H1 (cell line): Measurements from ENCODE around the gene DHX9. TPM values are rescaled to one million over a fixed set of nuclear protein-coding genes. Genes with fewer than 3 reads are reported as not detected.

Source experiments
- CHD7 ChIP-seq: fragments of 300-600 bp; sonication (generic); IDR thresholded peaks from 2 replicates; pipeline ENCODE4 v1.7.1; 2012; ENCODE audit warnings: low read length, moderate library complexity, mild to moderate bottlenecking, inconsistent platforms; ENCODE audit not compliant: insufficient replicate concordance
- polyA plus RNA-seq, 7 experiments: library from polyadenylated mRNA; depleted of rRNA in 3 of 7; stranded (reverse) in 5 of 7; unstranded in 2 of 7; fragments of >200 nt in 5 of 7; fragments of 200-250 nt in 2 of 7; gene quantifications; 1 replicate in 5 of 7; 2 replicates in 1 of 7; 4 replicates in 1 of 7; pipeline versions ENCODE4 v1.2.1 to v1.2.3, GENCODE V29; 2011 to 2013; ENCODE audit warnings: missing spikeins in 2 of 7, mixed read lengths in 2 of 7
- total RNA-seq: library from RNA; stranded (reverse); fragmentation: NEBNext Ultra II Directional; extraction: Animal tissue kit (Norgen Biotek cat#: 25700); gene quantifications from 2 replicates; pipeline ENCODE4 v1.2.1, GENCODE V29; 2021

The DHX9 gene
- total and polyA plus RNA-seq, 2 of the 8 experiments (the other 6 are each of a cell fraction or from before 2014, with no cell fraction given), result 153 to 333 TPM

- no peak for TF ChIP-seq CHD7
Observed at GRCh38 chr1:182905321-182905720, 66.2 kb downstream of the DHX9 start (continued).
